ENCODE measurements around the gene CNTN5. TPM values are rescaled to one million over a fixed set of nuclear protein-coding genes. Genes with fewer than 3 reads are reported as not detected.

CNTN5 gene
- polyA plus RNA-seq, 2 donors, result not detected

- 89 to 94% methylated on average over 2 of the region's 2 CpGs for WGBS, 2 donors
- H3K27ac ChIP-seq (ENCODE audit: low read depth in 2 of 2, low read length in 1 of 2), result no peak overlapping the region
- no peaks in the 10 kb centered on the region for H3K27me3 ChIP-seq (ENCODE audit: control insufficient read depth in 1 of 2, insufficient read depth in 2 of 2, low read length in 2 of 2)
- no peaks in the 10 kb centered on the region for H3K4me1 ChIP-seq (ENCODE audit: control insufficient read depth in 2 of 2, insufficient read depth in 2 of 2, low read length in 1 of 2)
- no peaks in the 10 kb centered on the region for H3K9me3 ChIP-seq (ENCODE audit: control insufficient read depth in 2 of 2, insufficient read depth in 1 of 2, low read depth in 1 of 2, low read length in 1 of 2)
- no peak overlapping the region for H3K4me3 ChIP-seq (ENCODE audit: low read depth in 1 of 2, low read length in 2 of 2)
- H3K36me3 ChIP-seq (ENCODE audit: control insufficient read depth in 2 of 2, insufficient read depth in 2 of 2, low read length in 1 of 2), result no peaks in the 10 kb centered on the region
These were observed 1287.5 kb downstream of the CNTN5 start for GRCh38 chr11:100308202-100308601.

- WGBS, 2 donors, result 86 to 93% methylated on average over 1 of the region's 1 CpG
- H3K4me3 ChIP-seq (ENCODE audit: low read depth in 1 of 2, low read length in 2 of 2), result no peak overlapping the region
- H3K9me3 ChIP-seq (ENCODE audit: control insufficient read depth in 2 of 2, insufficient read depth in 1 of 2, low read depth in 1 of 2, low read length in 1 of 2), result no peaks in the 10 kb centered on the region
- no peaks in the 10 kb centered on the region for H3K27me3 ChIP-seq (ENCODE audit: control insufficient read depth in 1 of 2, insufficient read depth in 2 of 2, low read length in 2 of 2)
- no peak overlapping the region for H3K27ac ChIP-seq (ENCODE audit: low read depth in 2 of 2, low read length in 1 of 2)
- no peaks in the 10 kb centered on the region for H3K36me3 ChIP-seq (ENCODE audit: control insufficient read depth in 2 of 2, insufficient read depth in 2 of 2, low read length in 1 of 2)
- H3K4me1 ChIP-seq (ENCODE audit: control insufficient read depth in 2 of 2, insufficient read depth in 2 of 2, low read length in 1 of 2), result no peaks in the 10 kb centered on the region
These were observed 1295.2 kb downstream of the CNTN5 start for GRCh38 chr11:100315946-100316345.

GRCh38 chr11:100316952-100317351, 1296.2 kb downstream of the CNTN5 start:
- Histone ChIP-seq H3K27ac (ENCODE audit: low read depth in 2 of 2, low read length in 1 of 2) (no peak overlapping the region), H3K4me1 (ENCODE audit: control insufficient read depth in 2 of 2, insufficient read depth in 2 of 2, low read length in 1 of 2) (no peaks in the 10 kb centered on the region), H3K36me3 (ENCODE audit: control insufficient read depth in 2 of 2, insufficient read depth in 2 of 2, low read length in 1 of 2) (no peaks in the 10 kb centered on the region), H3K27me3 (ENCODE audit: control insufficient read depth in 1 of 2, insufficient read depth in 2 of 2, low read length in 2 of 2) (no peaks in the 10 kb centered on the region), H3K4me3 (ENCODE audit: low read depth in 1 of 2, low read length in 2 of 2) (no peak overlapping the region), H3K9me3 (ENCODE audit: control insufficient read depth in 2 of 2, insufficient read depth in 1 of 2, low read depth in 1 of 2, low read length in 1 of 2) (no peaks in the 10 kb centered on the region)
- 64 to 70% methylated on average over 3 of the region's 3 CpGs for WGBS, 2 donors

DNA sequence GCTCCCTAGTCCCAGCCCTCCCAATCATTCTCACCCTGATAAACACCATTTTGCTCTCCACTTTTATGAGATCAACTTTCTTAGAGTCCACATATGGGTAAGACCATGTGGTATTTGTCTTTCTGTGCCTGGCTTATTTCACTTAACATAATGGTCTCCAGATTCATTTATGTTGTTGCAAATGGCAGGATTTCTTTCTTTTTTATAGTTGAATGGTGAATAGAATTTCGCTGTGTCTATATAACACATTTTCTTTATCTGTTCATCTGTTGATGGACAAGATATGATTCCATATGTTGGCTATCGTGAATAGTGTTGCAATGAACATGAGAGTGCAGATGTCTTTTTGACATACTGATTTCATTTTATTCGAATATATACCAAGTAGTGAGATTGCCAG, 1298.9 kb downstream of the CNTN5 start:
- no peaks in the 10 kb centered on the region for H3K36me3 ChIP-seq (ENCODE audit: control insufficient read depth in 2 of 2, insufficient read depth in 2 of 2, low read length in 1 of 2)
- H3K4me1 ChIP-seq (ENCODE audit: control insufficient read depth in 2 of 2, insufficient read depth in 2 of 2, low read length in 1 of 2), result no peaks in the 10 kb centered on the region
- no peaks in the 10 kb centered on the region for H3K27me3 ChIP-seq (ENCODE audit: control insufficient read depth in 1 of 2, insufficient read depth in 2 of 2, low read length in 2 of 2)
- H3K27ac ChIP-seq (ENCODE audit: low read depth in 2 of 2, low read length in 1 of 2), result no peak overlapping the region
- H3K4me3 ChIP-seq (ENCODE audit: low read depth in 1 of 2, low read length in 2 of 2), result no peak overlapping the region
- 74 to 89% methylated on average over 3 of the region's 3 CpGs for WGBS, 2 donors
- H3K9me3 ChIP-seq (ENCODE audit: control insufficient read depth in 2 of 2, insufficient read depth in 1 of 2, low read depth in 1 of 2, low read length in 1 of 2), result no peaks in the 10 kb centered on the region

GRCh38 chr11:100328626-100329340, 1308.0 kb downstream of the CNTN5 start:
- Histone ChIP-seq H3K4me3 (ENCODE audit: low read depth in 1 of 2, low read length in 2 of 2) (no peak overlapping the region), H3K4me1 (ENCODE audit: control insufficient read depth in 2 of 2, insufficient read depth in 2 of 2, low read length in 1 of 2) (no peaks in the 10 kb centered on the region), H3K27ac (ENCODE audit: low read depth in 2 of 2, low read length in 1 of 2) (no peak overlapping the region), H3K36me3 (ENCODE audit: control insufficient read depth in 2 of 2, insufficient read depth in 2 of 2, low read length in 1 of 2) (no peaks in the 10 kb centered on the region), H3K9me3 (ENCODE audit: control insufficient read depth in 2 of 2, insufficient read depth in 1 of 2, low read depth in 1 of 2, low read length in 1 of 2) (no peaks in the 10 kb centered on the region), H3K27me3 (ENCODE audit: control insufficient read depth in 1 of 2, insufficient read depth in 2 of 2, low read length in 2 of 2) (no peaks in the 10 kb centered on the region)
- WGBS, 2 donors, result 52 to 74% methylated on average over 4 of the region's 4 CpGs

- Histone ChIP-seq H3K9me3 (ENCODE audit: control insufficient read depth in 2 of 2, insufficient read depth in 1 of 2, low read depth in 1 of 2, low read length in 1 of 2) (no peaks in the 10 kb centered on the region), H3K36me3 (ENCODE audit: control insufficient read depth in 2 of 2, insufficient read depth in 2 of 2, low read length in 1 of 2) (no peaks in the 10 kb centered on the region), H3K4me1 (ENCODE audit: control insufficient read depth in 2 of 2, insufficient read depth in 2 of 2, low read length in 1 of 2) (no peaks in the 10 kb centered on the region), H3K4me3 (ENCODE audit: low read depth in 1 of 2, low read length in 2 of 2) (no peak overlapping the region), H3K27me3 (ENCODE audit: control insufficient read depth in 1 of 2, insufficient read depth in 2 of 2, low read length in 2 of 2) (no peaks in the 10 kb centered on the region), H3K27ac (ENCODE audit: low read depth in 2 of 2, low read length in 1 of 2) (no peak overlapping the region)
These were observed 1308.6 kb downstream of the CNTN5 start for GRCh38 chr11:100329352-100329751.

- Histone ChIP-seq H3K4me3 (ENCODE audit: low read depth in 1 of 2, low read length in 2 of 2) (no peak overlapping the region), H3K27me3 (ENCODE audit: control insufficient read depth in 1 of 2, insufficient read depth in 2 of 2, low read length in 2 of 2) (no peaks in the 10 kb centered on the region), H3K36me3 (ENCODE audit: control insufficient read depth in 2 of 2, insufficient read depth in 2 of 2, low read length in 1 of 2) (no peaks in the 10 kb centered on the region), H3K4me1 (ENCODE audit: control insufficient read depth in 2 of 2, insufficient read depth in 2 of 2, low read length in 1 of 2) (no peaks in the 10 kb centered on the region), H3K27ac (ENCODE audit: low read depth in 2 of 2, low read length in 1 of 2) (no peak overlapping the region), H3K9me3 (ENCODE audit: control insufficient read depth in 2 of 2, insufficient read depth in 1 of 2, low read depth in 1 of 2, low read length in 1 of 2) (peaks cover 0 to 4% of the 10 kb centered on the region in 2 donors)
- WGBS, 2 donors, result 69 to 94% methylated on average over 4 of the region's 4 CpGs
These were observed 1316.1 kb downstream of the CNTN5 start for GRCh38 chr11:100336873-100337272.

DNA sequence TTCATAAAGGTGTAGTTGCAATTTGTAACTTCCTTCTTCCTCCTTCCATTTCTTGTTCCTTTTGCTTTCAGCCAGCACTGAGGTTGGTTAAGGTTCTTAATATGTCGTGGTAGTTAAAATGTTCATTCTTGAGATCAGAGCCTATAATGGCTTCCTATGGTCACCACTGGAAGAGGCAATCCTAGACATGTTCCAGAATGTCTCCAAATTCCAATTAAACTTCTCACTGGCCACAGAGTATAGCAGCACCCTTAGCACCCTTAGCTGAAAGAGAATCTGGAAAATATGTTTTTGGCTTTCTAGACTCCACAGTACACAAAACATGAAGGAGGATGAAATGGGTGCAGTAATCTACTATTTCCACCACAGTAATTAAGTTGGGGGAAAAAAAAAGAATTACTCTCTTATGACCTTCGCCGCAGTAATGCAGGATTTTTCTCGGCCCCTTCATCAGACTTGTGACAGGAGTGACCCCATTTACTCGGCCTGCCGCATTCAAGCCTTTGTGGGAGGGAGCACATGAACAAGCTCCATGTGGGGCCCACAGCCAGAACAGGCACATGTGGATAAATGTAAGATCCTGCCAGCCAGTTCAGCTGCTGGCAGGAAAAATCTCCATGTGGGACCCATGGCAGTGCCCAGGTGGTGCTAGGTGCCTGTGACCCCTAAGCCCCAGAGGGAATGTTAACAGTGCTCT, 1317.5 kb downstream of the CNTN5 start:
- no peak overlapping the region for H3K27ac ChIP-seq (ENCODE audit: low read depth in 2 of 2, low read length in 1 of 2)
- no peaks in the 10 kb centered on the region for H3K4me1 ChIP-seq (ENCODE audit: control insufficient read depth in 2 of 2, insufficient read depth in 2 of 2, low read length in 1 of 2)
- H3K36me3 ChIP-seq (ENCODE audit: control insufficient read depth in 2 of 2, insufficient read depth in 2 of 2, low read length in 1 of 2), result no peaks in the 10 kb centered on the region
- peaks cover 0 to 4% of the 10 kb centered on the region in 2 donors for H3K9me3 ChIP-seq (ENCODE audit: control insufficient read depth in 2 of 2, insufficient read depth in 1 of 2, low read depth in 1 of 2, low read length in 1 of 2)
- no peak overlapping the region for H3K4me3 ChIP-seq (ENCODE audit: low read depth in 1 of 2, low read length in 2 of 2)
- H3K27me3 ChIP-seq (ENCODE audit: control insufficient read depth in 1 of 2, insufficient read depth in 2 of 2, low read length in 2 of 2), result no peaks in the 10 kb centered on the region
- WGBS, 2 donors, result 90 to 91% methylated on average over 6 of the region's 6 CpGs

- 35 to 45% methylated on average over 9 of the region's 9 CpGs for WGBS, 2 donors
- Histone ChIP-seq H3K36me3 (ENCODE audit: control insufficient read depth in 2 of 2, insufficient read depth in 2 of 2, low read length in 1 of 2) (no peaks in the 10 kb centered on the region), H3K27ac (ENCODE audit: low read depth in 2 of 2, low read length in 1 of 2) (no peak overlapping the region), H3K27me3 (ENCODE audit: control insufficient read depth in 1 of 2, insufficient read depth in 2 of 2, low read length in 2 of 2) (no peaks in the 10 kb centered on the region), H3K9me3 (ENCODE audit: control insufficient read depth in 2 of 2, insufficient read depth in 1 of 2, low read depth in 1 of 2, low read length in 1 of 2) (peaks cover 0 to 4% of the 10 kb centered on the region in 2 donors), H3K4me3 (ENCODE audit: low read depth in 1 of 2, low read length in 2 of 2) (no peak overlapping the region), H3K4me1 (ENCODE audit: control insufficient read depth in 2 of 2, insufficient read depth in 2 of 2, low read length in 1 of 2) (no peaks in the 10 kb centered on the region)
These were observed 1319.9 kb downstream of the CNTN5 start for GRCh38 chr11:100340466-100341319.
